SK-N-SH treated with all-trans-retinoic acid at 6 μM for 48 hours (cell line): ENCODE measurements around the gene TMEM190.

ENCODE experiments used
- BACH2 ChIP-seq: fragments of 250-450 bp; sonication (Bioruptor Pico); IDR thresholded peaks from 2 replicates; pipeline ENCODE4 v1.9.0; 2021; ENCODE audit warnings: mild to moderate bottlenecking, borderline replicate concordance
- GLIS3 ChIP-seq: fragments of 250-450 bp; sonication (Bioruptor Pico); IDR thresholded peaks from 2 replicates; pipeline ENCODE4 v1.5.0; 2020; ENCODE audit warnings: mild to moderate bottlenecking, moderate library complexity
- OSR1 ChIP-seq: fragments of 250-450 bp; sonication (Bioruptor Pico); IDR thresholded peaks from 2 replicates; pipeline ENCODE4 v1.8.0; 2022; ENCODE audit warnings: moderate library complexity, mild to moderate bottlenecking, inconsistent platforms
- PATZ1 ChIP-seq: fragments of 250-450 bp; sonication (Bioruptor Pico); IDR thresholded peaks from 2 replicates; pipeline ENCODE4 v1.8.0; 2020; ENCODE audit warnings: mild to moderate bottlenecking, moderate library complexity, borderline replicate concordance
- SNAI2 ChIP-seq: fragments of 250-450 bp; sonication (Bioruptor Pico); IDR thresholded peaks from 2 replicates; pipeline ENCODE4 v1.5.0; 2020; ENCODE audit warnings: mild to moderate bottlenecking, moderate library complexity
- TCF4 ChIP-seq: fragments of 250-450 bp; sonication (Bioruptor Pico); IDR thresholded peaks from 2 replicates; pipeline ENCODE4 v1.8.0; 2021; ENCODE audit warnings: mild to moderate bottlenecking, moderate library complexity, borderline replicate concordance

GRCh38 chr19:55336101-55336500 lies 40.5 kb upstream of the TMEM190 start:
- TF ChIP-seq SNAI2 (CRISPR knock-in tag): no peak
- TF ChIP-seq BACH2 (CRISPR knock-in tag): no peak
- TF ChIP-seq PATZ1: no peak
- TF ChIP-seq TCF4 (CRISPR knock-in tag): no peak
- no peak for TF ChIP-seq GLIS3 (CRISPR knock-in tag)
- no peak for TF ChIP-seq OSR1 (CRISPR knock-in tag)
